AG08395 (cell line): ENCODE results near the gene NAALADL2.
A peak's percentile ranks its signal among the peaks of the same experiment; 100 is the strongest.
"Not testable (repeated sequence)": the region's sequence is repeated elsewhere in the genome, so short reads cannot be mapped to it uniquely, and the experiment has no call there.

ENCODE experiments used
- DNase-seq: peaks from one replicate; pipeline ENCODE4 v3.0.0; 2012; ENCODE audit warnings: mixed read lengths, low spot score

NAALADL2 gene

DNA sequence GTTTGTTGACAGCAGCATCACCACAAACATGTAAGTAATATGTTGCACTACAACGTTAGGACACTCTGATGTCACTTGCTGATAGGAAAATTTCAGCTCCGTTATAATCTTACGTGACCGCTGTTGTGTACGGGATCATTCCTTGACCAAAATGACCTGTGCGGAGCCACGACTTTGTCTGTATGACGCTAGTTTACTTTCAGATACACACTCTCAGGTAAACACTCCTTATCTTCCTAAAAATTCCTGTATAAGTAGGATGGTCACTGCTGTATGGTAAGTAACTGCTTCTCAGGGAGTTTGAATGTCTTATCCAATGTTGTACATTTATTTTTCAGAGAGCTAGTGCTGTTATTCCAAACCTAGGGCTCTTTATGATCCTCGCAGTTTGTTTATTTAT lies 410.3 kb downstream of the NAALADL2 start:
- no peak for DNase-seq

DNA sequence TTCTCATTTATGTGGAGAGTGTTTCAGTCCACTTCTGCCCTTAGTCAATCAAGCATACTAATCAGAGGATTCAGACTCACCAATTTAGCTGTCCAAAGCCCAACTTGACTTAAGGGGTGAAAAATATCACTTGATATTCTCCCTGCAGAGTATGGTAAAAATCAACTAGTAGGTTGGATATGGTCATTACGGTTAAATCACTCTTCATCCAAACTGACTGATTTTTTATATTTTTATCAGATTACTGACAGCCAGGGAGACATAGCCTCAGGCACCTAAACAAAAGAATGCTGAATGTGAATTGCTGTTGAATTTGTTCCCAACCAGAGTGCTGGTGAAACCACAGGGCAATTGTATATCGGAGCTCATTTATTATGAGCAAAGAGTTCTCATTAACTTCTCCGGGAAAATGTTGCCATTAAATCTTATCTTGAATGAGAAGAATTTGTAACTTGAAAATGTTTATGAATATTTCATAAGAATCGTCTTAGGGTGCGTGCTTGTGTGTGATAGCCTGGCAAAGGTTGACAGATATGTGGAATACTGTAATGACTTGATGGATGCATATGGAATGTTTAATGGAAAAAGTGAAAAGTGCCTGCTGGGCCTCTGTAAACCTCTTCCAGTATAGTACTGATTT lies 411.2 kb downstream of the NAALADL2 start:
- no peak for DNase-seq

DNA sequence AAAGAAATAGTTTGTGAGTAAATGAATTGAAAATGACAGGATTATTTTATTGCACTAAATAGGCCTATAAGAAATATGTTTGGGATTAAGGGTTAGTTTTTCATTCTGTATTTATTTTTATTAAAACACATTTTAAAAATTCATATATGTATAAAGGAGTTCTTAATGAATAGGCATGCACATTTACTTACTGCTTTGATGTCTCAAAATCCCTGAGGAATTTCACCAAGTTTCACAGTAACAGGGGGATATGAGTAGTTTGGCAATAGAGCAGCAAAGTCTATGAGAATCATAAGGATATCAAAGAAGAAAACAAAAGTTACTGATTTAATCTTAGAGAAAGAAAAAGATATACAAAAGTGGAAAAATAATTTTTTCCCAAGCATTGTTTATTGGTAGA lies 411.7 kb downstream of the NAALADL2 start:
- DNase-seq, result no peak

DNA sequence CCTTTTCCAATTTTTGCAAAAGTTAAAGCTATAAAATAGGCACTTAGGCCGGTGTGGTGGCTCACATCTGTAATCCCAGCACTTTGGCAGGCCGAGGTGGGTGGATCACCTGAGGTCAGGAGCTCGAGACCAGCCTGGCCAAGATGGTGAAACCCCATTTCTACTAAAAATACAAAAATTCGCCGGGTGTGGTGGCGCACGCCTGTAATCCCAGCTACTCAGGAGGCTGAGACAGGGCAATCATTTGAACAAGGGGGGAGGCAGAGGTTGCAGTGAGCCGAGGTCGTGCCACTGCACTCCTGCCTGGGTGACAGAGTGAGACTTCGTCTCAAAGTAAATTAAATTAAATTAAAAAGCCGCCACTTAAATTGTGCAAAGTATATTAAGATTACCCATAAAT lies 412.3 kb downstream of the NAALADL2 start:
- not testable (repeated sequence) for DNase-seq

DNA sequence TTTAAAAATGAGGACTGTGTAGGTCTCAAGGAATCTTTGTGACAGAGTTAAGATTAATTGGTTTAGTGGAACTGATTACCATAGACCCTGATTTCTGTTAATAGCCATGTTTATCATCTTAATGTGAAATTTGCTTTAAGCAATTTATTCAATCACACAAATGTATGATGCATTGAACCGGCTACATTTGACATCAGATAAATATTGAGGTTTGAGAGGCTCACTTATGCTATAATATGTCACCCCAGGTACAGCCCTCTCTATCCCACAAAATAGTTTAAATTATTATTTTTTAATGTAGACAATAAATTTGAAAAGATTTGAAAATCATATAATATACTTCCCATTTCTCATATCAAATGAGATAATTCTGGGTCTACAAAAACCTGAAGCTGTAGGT lies 413.3 kb downstream of the NAALADL2 start:
- DNase-seq, result no peak

DNA sequence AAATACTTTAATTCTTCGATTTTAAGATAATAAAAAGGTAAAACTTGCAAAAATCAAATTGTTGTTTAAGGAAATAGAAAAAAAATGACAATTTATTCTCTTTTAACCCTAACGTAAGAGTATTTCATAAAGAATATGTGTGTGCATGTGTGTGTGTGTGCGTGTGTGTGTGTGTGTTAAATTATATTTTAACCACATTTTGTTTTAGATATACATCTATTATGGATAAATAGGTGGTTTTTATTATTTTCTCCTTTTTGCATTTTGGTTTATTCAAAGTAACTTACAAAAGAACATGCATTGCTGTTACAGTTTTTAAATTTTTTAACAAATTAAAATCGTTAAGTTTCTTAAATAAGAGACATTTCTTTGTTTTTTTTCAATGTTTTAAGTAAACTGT lies 414.4 kb downstream of the NAALADL2 start:
- DNase-seq, result no peak

DNA sequence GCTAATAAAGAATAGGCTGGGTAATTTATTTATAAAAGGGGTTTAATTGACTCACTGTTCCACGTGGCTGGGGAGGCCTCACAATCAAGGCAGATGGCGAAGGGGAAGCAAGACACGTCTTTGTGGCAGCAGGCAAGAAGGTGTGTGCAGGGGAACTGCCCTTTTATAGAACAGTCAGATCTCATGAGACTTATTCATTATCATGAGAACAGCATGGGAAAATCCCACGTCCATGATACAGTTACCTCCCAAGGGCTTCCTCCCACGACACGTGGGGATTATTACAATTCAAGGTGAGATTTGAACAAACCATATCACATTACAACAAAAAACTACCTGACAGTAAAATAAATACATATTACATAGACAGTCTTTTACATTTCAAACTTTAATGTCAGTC lies 414.9 kb downstream of the NAALADL2 start:
- no peak for DNase-seq

DNA sequence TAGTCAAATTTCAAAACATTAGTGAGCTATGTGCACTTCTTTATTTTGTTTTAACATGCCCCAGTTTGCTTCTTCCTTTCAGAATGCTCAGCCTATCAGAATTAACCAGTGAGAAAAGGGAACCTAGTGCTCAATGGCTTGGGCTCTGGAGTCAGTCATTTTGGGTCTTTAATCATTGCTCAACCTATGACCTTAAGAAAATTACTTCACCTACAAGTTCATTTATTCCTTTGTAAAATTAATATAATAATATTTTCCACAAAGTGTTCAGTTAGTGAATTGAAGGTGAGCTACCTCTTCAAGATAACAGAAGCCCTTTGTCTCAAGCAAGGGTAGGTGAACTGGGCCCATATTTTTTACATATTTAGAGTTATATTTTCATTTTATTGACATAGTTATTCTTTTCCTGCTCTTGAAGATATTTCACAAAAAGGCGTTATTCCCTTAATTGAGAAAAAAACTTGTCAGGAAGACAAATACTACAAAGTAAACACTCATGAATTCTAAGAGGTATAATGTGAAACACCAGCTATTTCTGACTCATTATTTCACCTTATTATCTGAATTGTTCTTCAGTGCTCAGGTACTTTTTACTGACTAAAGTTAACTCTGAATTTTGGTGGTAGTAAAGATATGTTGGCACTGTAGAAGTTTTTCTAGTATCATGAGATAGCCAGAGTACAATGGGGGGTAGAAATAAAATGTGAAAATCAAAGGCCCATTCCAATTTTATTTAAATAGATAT lies 415.5 kb downstream of the NAALADL2 start:
- DNase-seq, result no peak

DNA sequence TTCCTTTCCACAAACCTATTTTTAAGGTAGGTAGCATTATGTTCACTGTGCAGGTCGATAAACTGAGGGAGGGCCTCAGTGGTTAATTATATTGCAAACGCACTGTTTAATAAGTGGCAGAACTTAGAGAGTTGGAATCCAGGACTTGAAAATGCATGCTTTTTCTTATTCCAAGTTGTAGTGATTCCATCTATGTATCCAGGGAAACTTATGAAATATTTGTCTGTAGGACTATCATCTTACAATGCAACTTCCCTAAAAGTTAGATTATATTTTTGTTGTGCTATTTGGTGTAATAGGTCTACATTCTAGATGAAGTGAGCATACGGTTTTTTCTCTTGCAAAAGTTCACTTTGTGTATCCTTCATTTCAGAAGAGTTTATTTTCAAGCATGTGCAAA lies 419.5 kb downstream of the NAALADL2 start:
- no peak for DNase-seq

DNA sequence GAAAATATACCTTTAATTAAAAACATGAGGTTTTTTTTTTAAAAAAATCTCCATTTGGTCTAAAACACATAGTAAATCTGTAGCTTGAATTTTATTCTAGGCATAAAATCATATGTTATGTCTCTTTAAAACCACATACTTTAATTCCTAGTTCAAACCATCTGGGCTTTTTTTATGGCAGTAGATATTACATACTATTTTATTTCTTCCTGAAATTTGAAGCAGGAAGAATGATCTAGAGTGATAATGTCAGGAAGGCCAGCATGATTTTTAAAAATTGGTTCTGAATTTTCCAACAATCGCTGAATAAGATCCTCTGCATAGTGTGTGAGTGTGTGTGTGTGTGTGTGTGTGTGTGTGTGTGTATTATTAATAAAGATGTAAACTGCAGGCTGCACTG lies 420.3 kb downstream of the NAALADL2 start:
- DNase-seq, result no peak

DNA sequence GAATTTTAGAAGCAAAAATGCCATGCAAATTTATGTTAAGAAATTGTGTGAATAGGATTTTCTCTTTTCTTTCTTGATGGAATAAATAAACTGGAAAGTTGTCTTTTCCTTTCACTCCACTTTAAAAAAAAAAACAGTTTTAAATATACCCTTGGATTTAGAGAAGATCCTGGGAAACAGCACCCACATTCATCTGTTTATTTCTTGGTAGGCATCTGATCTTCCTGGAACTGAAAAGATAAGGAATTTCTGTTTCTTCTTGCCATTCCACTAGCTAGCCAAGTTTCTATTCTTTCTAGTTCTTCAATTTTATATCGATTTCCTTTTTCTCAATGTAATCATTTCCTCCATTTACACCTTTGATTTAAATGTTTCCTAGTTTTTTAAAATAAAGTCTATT lies 420.8 kb downstream of the NAALADL2 start:
- DNase-seq, result no peak

DNA sequence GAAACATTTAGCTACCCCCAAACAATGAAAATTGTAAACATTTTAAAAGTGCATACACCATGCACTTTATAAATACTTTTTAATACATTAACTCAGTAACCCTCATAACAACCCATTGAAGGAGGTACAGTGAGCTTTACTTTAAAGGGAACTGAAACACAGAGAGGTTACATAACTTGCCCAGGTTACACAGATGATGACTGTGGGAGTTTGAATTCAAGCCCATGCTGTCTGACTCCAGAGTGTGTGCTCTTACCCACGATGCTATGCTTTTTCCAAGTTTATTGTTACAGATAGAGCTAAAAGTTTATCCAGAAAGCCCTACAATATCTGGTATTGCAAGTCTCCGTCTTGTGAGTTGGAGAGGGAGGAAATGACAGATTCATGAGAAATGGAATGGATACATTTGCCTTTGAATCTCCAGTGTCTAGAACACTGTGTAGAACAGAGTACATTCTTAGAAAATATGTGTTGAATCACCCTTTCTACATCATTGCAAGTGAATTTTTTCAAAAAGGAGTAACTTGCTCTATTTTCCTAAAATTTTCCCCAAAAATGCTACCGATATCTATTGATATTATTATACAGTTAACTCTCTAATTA lies 428.3 kb downstream of the NAALADL2 start:
- no peak for DNase-seq

DNA sequence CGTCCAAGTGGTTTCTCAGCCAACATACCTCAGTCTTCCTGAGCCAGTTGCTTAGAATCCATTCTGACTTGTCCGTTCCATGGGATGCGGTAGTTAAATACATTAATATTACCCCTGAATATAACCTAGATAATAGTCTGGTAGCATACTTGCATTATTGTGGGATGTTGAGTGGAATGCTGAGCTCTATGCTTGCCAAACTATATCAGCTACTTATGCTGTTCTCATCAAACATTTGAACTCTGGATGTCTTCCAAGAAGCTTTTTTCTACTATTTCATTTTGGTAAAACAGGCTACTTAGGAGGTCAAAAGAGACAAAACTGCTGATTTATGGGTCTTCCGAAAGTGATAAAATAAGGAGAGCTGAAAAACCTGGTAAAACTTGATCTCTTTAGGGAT lies 429.5 kb downstream of the NAALADL2 start:
- no peak for DNase-seq

DNA sequence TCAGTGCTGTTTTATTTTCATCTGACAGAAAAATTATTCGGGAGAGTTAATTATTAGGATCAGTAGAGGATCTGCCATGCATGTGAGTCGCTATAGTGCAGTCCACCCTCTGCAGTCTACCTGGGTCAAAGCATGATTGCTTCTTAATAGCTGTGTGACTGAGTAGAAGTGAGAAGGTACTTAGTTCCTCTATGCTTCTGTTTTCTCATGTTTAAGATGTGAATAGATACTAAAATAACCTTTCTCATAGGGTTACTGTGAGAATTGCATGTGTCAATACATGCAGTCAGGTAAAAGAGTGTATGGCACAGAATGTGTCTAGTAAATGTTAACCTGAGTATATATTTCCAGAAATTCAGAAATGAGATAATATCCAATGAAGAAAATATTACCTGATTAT lies 435.7 kb downstream of the NAALADL2 start:
- DNase-seq, result no peak

DNA sequence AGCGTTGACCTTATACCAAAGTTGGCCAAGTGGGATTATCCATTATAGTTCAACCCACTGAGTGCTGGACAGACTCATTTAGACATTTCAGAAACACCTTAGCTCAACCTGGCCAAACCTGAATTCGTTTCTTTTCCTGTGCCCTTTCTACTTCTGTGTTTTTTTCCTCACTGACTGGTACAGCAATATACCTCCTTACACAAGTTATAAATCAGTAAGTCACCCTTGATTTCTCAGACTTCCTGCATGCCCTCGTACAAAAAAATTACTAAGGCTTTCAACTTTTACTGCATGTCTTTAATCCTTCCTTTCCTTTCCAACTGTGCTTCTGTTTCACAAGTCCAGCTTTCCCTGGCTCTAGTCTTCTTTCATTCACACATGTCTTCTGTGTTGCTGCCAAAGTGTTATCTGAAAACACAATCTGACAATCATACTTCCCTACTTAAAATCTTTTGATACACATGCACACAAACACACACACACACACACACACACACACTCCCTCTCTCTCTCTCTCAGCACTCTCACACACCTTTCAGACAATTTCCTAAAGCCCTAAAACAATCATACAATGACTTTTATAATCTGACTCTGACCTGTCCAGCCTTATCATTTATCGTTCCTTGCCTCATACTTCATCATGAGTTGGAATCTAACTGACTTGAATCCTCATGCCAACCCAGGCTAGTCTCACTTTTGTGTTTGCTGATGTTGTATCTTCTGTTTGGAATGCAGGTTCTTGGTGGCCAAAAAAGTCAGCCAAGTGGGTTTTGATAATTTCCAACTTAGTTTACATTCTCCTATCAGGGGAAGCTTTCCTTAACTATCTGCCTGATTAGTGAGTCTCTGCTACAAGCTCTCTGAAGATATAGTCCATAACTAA lies 436.4 kb downstream of the NAALADL2 start:
- no peak for DNase-seq

DNA sequence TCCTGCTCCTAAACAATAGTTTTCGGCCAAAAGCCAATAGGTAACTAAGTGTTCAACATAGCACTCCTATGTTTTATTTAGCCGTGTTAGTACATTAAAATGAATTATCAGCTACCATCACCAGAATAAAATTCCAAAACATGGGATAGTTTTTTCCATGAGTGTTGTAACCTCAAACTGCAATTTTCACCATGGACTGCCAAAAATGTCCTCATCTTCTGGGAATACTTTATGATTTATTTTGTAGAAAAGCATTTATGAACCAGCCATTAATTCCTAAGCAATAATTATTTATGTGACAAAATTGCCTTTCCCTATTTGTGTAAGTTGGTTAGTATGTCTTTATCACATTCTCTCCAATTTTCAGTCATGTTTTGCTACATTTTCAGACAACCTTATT lies 438.1 kb downstream of the NAALADL2 start:
- DNase-seq, result no peak

DNA sequence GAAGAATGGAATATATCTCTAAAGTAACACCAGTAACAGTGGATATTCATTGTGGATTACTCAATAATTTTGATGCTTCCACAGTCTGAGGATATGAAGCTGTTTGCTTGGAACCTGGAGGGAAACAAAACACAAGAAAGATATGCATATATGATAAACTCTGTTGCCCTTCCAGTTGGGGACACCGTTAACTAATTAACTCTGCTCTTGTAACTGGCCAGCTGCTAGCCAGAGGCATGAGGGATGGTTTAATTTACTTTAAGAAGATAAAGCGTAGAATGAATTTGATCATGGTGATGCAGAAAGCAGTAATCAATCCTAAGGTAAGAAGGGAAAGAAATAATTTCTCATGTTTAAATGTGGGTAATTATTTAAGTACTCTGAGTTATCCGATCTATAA lies 442.6 kb downstream of the NAALADL2 start:
- DNase-seq, result no peak

DNA sequence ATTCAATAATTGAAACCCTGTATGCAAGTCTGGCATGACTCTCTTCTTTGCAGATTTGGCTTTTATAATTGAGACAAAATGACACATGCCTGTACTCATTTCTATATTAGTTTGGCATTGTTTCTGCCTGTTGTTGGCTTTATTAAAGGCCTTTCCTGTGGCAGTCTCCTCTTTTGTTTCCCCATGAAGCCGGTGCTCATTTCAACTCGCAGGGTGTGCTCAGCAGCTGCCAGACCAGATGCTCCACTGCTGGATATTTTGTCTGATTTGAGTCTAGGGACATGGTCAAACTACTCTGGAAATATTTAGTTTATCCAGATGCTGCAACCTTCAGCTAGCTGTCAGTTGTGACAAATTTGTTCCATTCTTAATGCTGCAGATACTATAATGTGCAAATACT lies 445.3 kb downstream of the NAALADL2 start:
- DNase-seq, result peak; percentile 2

DNA sequence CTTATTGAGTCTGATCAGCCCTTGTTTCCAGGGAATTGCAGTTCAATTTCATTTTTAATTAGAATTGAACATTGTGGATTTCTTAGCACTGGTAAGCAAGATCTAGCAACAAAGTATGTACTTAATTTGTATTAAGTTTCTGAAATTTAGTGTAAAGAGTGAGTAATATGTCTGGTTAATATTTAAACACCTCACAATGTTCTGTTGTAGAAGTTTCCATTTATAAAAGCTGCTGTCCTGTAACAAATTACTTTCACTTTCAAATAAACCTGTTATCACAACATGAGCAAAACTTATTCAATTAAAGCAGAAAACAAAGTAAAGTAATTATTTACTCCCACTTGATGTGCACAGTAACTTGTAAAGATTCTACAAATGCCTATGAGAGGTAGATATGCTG lies 448.5 kb downstream of the NAALADL2 start:
- DNase-seq, result no peak

DNA sequence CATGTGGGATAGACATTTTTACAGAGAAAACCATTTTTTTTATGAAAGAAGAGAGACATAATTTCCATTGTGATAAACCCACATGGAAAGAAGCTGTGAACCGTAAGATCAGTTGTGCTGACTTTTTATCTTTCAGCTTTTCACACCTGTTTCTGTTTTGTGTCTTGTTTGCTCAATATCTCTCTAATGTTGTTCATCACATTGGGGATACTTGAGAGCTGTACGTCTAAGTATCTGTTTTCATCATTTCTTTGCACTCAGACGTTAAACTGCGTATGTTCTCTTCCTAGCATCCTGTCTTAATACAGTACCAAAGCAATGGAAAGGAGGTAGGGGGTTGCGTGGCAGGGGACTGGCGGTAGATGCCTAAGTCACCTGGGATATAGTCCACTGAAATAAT lies 449.0 kb downstream of the NAALADL2 start:
- DNase-seq, result no peak

DNA sequence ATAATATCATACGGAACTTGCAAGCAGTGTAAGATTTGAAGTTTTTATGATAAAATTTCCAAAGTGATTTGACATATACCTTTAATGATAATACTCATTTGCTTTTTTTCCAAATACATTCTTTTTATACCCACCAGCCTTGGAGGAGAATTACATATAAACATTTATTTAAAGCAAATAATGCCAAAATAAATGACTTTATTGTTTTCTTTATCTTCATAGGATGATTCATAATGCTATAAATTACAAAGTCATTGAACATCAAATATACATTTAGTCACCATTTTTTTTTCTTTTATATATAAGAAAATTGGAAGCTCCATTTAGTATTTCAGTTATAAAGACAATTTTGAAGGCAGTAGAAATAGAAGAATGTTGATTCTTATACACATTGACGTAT lies 450.9 kb downstream of the NAALADL2 start:
- no peak for DNase-seq

DNA sequence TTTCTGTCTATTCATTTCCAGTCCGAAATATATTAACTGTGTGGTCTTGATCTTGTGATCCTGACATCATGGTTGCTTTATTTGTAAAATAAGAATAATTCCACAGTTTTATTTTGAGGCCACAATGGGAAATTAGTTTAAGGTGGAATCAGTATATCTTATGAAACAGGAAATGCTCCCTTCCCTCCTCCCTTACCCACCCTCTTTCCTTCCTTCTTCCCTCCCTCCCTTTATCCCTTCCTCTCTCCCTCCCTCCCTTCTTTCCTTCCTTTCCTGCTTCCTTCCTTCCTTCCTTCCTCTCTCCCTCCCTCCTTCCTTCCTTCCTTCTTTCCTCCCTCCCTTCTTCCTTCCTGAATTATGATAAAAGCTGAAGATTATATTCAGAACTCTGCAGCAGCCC lies 452.3 kb downstream of the NAALADL2 start:
- no peak for DNase-seq

DNA sequence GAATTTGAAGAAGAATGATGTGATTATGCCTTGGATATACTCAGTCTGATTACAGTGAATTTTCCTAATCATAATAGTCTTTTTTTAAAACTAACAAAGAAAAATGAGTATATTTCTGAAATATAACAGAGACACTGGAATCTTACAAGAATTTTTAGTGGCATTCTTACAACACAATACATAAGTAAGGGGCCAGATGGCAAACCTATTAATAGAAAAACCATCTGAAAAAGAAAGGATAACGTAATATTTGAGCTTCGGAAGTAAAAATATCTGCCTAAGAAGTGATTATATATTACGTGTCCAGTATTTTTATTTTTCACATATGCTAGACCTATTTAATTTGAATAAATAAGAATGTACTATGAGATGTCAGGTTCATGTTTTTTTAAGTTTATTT lies 452.8 kb downstream of the NAALADL2 start:
- no peak for DNase-seq
